HG03565 (cell line): Measurements from ENCODE around the gene COL27A1.

Experiments used
- ATAC-seq: cut with Tn5 transposase; IDR thresholded peaks from one replicate; pipeline ENCODE4 v1.9.1; 2021; ENCODE audit warnings: mild to moderate bottlenecking, moderate library complexity; ENCODE audit not compliant: unreplicated experiment

COL27A1 gene

GRCh38 chr9:114299286-114300152, 144.2 kb downstream of the COL27A1 start:
- ATAC-seq, result no peak

- ATAC-seq, result no peak
Observed at GRCh38 chr9:114300153-114300845, 145.0 kb downstream of the COL27A1 start.

- ATAC-seq, result no peak
Observed at GRCh38 chr9:114300846-114301797, 145.8 kb downstream of the COL27A1 start.

- ATAC-seq, result no peak
Observed at GRCh38 chr9:114301798-114302565, 146.6 kb downstream of the COL27A1 start.

GRCh38 chr9:114302727-114303126, 147.4 kb downstream of the COL27A1 start:
- ATAC-seq, result no peak

- ATAC-seq, result no peak
Observed at GRCh38 chr9:114303571-114303970, 148.2 kb downstream of the COL27A1 start.

DNA sequence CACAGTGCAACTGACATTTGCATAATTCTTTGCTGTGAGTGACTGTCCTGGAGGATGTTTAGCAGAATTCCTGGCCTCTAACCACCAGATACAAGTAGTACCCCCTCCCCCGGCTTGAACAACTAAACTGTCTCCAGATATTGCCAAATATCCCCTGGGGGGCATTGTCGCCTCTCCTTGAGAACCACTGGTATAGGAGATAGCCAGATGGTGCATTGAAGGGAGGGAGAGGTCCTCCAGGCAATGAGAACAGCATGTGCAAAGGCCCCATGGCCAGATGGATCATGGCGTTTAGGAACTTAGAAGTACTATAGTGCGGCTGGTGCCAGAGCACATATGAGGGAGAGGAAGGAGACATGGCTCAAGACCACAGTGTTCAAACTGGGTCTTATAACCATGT, 148.6 kb downstream of the COL27A1 start:
- no peak for ATAC-seq

- ATAC-seq, result no peak
Observed at GRCh38 chr9:114304416-114305188, 149.3 kb downstream of the COL27A1 start.

DNA sequence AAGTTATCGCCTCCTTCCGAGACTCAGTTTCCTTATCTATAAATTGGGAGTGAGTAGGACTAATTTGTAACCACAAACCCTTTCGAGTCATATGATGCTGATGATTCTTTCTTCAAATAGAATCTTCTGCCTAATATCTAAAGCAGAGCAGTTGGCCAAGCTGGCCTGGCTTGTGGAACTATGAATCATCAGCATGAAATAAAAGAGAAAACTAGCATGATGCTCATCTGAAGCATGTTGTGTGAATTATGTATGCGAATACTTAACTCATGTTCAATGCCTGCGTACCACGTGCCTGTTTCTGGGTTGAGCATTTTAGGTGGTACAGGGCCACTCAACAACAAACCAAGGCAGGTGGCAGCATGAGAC, 152.5 kb downstream of the COL27A1 start:
- ATAC-seq, result no peak

GRCh38 chr9:114308361-114308950, 153.1 kb downstream of the COL27A1 start:
- ATAC-seq, result no peak

DNA sequence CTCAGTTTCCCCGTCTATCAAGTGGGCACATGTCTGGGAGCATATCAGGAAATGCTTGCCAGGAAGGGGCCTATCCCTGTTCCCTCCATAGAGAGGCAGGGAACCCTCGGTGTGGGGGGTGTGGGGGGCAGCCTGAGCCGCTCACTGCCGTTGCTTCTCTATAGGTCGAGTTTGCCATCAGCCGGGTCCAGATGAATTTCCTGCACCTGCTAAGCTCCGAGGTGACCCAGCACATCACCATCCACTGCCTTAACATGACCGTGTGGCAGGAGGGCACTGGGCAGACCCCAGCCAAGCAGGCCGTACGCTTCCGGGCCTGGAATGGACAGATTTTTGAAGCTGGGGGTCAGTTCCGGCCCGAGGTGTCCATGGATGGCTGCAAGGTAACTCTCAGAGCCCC, 153.8 kb downstream of the COL27A1 start:
- no peak for ATAC-seq

DNA sequence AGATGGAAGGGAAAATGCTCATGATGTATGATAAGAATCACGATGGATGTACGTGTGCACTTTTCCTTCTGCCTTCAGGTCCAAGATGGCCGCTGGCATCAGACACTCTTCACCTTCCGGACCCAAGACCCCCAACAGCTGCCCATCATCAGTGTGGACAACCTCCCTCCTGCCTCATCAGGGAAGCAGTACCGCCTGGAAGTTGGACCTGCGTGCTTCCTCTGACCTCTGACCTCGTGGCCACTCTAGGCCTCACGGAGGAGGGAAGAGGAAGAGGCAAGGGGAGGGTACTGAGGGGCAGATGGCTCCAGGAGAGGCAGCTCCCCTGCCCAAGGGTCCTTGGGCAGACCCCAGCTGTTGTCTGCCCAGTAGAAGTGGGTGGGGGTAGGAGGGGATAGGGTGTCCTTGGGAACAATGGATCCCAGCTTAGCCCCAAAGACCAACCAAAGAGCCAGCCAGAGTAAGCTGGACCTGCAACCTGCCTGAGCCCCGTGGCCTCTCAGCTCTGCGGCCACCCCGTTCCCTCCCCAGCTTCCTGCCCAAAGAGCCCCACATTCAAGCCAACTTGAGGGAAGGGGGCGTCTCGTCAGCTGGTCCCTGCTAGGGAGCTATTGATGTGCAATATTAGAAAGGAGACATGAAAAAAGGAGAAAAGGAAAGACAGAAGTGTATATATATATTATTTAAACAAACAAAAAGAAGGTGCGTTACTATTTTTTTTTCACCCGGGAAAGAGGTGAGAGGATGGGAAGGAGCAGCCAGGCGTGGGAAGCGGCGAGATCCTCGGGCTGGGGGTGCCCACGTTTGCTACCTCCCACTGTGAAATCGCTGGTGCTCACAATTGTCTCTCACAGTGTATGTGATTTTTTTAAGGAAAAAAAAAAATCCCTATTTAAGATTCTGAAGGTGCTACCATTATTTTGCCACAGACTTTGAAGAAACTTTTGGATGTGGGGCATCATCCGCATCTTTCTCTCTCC, 155.4 kb downstream of the COL27A1 start:
- ATAC-seq, result no peak

DNA sequence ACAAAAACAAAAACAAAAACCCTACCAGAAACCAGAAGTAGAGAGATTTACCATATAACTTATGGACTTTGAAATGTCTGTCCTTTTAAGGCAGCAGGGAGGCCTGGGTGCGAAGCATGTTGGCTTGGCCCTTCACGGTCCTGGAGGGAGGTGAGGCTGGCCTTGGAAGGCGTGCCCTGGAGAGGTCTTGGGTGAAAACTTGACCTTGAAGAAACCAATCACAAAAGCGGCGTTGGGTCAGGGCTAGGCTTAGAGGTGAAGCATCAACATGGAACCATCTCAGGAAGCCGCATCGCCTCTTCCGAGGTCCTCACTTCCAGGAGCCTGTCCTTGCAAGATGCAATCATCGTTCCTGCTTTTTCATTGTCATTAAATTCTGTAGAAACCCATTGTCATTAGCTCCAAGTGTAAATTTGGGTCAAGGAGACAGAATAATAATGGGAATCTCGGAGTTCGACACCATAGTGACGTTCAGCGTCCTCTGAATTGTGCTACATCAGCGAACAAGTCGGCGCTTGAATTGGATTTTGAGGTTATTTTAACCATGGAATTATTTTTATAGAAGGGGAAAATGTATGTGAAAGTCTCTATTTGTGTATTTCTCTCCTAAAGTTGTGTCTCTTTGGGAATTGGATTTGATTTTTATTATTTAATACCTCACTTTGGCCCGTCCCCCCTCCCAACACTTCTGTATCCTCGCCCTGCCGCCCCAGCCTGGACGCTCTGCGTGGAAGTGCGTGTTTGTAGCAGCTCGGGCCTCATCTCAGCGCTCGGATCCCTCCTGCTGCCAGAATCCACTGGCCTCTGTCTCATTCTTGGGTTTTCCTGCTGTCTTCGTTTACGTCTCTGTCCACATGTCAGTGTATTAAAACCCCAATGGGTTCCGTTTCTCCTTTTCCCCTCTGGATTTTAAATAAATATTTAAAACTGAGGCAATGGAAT, 156.5 kb downstream of the COL27A1 start:
- ATAC-seq, result no peak

- no peak for ATAC-seq
Observed at GRCh38 chr9:114312513-114312875, 157.2 kb downstream of the COL27A1 start.

DNA sequence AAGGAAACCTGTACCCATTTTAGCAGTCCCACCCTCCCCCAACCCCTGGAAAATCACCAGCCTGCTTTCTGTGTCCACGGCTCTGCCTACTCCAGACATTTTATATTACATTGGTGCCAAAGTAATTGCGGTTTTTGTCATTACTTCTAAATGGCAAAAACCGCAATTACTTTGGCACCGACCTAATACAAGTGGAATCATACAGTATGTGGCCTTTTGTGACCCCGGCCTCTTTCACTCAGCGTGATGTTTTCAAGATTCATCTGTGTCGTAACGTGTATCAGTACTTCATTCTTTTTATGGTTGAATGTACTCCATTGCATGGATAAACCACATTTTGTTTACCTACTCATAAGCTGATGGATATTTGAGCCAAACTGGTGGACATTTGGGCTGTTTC, 157.8 kb downstream of the COL27A1 start:
- ATAC-seq, result no peak

DNA sequence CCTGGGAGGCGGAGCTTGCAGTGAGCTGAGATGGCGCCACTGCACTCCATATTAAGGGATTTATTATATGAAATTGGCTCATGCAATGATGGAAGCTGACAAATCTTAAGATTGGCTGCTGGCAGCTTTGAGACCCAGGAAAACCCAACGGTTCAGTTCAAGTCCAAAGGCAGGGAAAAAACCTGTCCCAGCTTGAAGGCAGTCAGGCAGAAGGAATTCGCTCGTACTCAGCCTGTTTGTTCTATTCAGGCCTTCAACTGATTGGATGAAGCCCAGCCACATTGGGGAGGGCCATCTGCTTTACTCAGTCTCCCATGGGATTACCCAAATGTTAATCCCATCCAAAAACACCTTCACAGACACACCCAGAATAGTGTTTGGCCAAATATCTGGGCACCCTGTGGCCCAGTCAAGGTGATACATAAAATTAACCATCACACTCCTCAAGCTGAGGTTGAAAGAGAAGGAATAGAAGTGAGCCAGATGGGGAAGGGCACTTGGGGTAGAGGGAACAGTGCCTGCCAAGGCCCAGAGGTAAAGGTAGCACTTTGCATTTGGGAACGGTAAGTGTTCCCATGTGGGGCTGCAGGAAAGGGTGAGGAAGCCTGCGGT, 159.0 kb downstream of the COL27A1 start:
- ATAC-seq, result no peak
